Measurements from ENCODE around the gene IGFBP1. TPM values are rescaled to one million over a fixed set of nuclear protein-coding genes. Genes with fewer than 3 reads are reported as not detected.

Gene IGFBP1
- total RNA-seq, 4 donors from 2014 or later: 0.49 to 3.6 TPM; not detected in 2

Other genes with a start within 250 kb of the IGFBP1 start
- gene CCDC201, start 15.4 kb upstream of the IGFBP1 start, total RNA-seq: not detected
- gene IGFBP3, start 32.8 kb downstream of the IGFBP1 start, total RNA-seq: 100 to 1,000 TPM in 1 of 4 donors, 10 to 100 TPM in 3; 81.4 to 203 (median 90.2) TPM